Stimulated activated CD4-positive, alpha-beta T cell treated with anti-CD3 and anti-CD28 coated beads, Interleukin-15, amount 100 ng/mL, for 1 hour (primary cell): ENCODE measurements around the gene DOK7.
"Not testable (repeated sequence)": the region's sequence is repeated elsewhere in the genome, so short reads cannot be mapped to it uniquely, and the experiment has no call there.

Experiments
- DNase-seq, 2 donors: peaks; one replicate each; pipeline ENCODE4 v3.0.0-alpha.2; 2020; ENCODE audit warnings: low read depth in 1 of 2, low spot score in 1 of 2

The DOK7 gene

GRCh38 chr4:3500634-3501101, 37.6 kb downstream of the DOK7 start:
- DNase-seq, result no peak

GRCh38 chr4:3501126-3501824, 38.2 kb downstream of the DOK7 start:
- no peak for DNase-seq

DNA sequence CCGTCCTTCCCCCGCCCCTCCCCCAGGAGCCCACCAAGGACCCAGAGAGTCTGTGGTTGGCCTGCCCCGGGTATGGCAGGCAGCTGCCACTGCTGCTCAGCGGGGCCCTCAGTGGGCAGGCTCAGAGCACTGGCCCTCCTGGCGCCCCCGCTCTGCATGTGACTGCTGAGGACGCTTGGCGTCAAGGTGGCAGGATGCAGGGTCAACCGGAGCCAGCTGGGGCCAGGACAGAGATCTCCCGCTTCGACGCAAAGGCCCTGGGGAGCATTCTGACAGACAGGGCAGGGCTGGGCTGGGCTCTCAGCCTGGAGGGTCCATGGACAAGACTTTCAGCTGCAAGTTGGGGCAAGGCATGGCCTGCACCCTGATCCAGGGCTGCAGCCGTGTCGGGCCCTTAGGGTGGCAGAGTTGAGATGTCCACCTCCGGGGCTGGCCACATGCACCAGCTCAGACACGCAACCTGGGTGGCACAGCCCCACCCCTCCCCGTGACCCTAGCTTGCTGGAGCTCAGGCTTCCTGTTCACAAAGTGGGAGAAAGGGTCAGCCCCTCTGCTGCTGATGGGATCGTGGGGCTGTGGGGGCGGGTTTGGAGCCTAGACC, 38.8 kb downstream of the DOK7 start:
- DNase-seq, result no peak

DNA sequence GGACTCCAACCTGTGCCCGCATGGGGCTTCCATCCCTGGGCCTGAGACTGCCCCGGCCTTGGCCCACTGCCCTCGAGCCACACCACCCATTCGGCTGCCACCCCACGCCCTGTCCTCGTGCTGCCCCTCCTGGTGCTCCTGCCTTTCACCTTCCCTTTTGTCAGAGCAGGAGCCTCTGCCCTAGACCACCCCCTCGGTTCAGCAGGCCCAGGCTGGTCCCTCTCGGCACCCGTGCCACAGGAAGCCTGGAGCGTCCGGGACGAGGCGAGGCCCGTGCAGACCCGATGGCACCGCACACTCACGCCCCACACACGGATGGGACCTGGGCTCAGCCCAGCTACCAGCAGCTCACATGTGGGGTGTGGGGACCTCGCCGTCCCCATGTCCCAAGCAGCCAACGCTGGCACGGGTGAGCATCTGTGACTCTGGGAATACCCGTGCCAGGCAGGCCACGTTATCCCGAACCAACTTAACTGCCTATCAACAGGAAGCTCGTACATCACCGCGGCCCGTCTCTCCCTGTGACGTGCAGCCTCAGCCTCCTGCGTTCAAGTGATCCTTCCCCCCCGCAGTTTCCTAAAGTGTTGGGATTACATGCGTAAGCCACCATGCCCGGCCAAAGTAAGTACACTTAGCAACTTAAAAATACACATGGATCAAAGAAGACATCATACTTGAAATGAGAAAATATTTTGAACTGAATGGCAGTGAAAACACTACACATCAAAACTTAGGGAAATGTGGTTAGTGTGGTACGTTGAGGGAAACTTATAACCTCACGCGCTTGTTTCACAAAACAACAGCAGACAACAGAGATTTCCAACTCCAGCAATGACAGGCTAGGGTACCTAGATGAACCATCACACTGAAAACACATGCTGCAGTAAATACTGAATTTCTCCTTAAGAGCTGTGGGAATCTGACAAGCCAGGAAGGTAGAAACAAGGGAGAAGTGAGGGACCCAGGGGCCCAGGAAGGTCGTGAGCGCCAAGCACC, 40.1 kb downstream of the DOK7 start:
- no peak for DNase-seq

- no peak for DNase-seq
Measured at GRCh38 chr4:3505231-3505630, 42.1 kb downstream of the DOK7 start.

DNA sequence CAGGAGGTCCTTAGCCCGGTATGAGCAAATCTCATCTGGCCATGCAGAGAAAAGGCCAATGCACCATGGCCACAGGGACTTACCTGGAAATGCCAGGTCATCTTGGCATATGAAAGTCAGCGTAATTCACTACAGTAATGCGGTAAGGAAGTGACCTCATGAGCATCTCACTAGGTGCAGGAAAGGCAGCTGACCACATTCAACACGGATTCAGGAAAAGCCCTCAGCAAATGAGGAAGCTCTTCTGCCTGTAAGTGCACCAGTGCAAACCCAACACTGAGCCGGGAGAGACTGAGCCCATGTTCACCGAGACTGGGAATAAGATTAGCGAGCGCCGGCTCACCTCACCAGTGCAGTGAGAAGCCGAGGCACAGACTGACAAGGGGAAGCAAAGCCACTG, 45.4 kb downstream of the DOK7 start:
- DNase-seq, result no peak

DNA sequence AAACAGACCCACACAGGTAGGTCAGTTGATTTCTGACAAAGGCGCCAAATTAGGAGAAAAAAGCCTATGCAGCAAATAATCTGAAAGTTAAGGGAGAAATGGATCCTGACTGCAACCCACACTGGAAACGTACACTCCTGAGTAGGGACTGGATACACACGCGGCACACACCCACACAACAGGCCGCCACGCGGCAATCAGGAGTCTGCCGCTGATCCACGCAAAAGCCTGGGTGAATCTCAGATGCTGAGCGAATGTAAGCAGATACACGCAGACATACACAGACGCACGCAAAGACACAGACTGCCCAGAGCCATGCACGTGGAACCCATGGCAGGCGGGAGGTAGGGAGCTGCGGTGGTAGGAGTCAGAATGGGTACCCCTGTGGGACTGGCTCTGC, 47.4 kb downstream of the DOK7 start:
- no peak for DNase-seq

DNA sequence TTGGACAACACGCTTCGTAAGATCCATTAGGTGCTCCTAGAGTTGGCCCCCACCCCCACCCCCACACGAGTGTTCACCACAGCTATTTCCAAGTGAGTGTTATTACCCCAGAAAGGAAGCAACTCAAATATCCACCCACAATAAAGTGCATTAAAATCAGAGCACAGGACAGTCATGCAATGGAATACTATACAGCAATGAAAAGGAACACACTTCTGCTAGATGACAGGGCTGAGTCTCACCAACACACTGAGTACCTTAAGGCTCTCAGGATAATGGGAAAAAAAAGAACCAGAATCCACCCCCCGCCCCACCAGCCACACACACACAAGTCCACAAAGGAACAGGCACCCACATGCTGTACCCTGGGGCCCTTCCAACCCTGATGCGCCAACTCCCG, 48.1 kb downstream of the DOK7 start:
- no peak for DNase-seq

DNA sequence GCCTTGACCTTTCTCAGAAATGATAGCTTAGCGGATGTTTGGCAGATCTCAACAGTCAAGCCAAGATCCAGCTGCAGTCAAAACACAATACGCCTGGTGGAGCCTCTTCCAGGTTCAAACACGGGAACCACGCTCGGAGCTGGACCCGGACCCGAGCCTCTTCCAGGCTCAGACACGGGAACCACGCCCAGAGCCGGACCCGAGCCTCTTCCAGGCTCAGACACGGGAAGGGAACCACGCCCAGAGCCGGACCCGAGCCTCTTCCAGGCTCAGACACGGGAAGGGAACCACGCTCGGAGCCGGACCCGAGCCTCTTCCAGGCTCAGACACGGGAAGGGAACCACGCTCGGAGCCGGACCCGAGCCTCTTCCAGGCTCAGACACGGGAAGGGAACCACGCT, 48.5 kb downstream of the DOK7 start:
- not testable (repeated sequence) for DNase-seq

DNA sequence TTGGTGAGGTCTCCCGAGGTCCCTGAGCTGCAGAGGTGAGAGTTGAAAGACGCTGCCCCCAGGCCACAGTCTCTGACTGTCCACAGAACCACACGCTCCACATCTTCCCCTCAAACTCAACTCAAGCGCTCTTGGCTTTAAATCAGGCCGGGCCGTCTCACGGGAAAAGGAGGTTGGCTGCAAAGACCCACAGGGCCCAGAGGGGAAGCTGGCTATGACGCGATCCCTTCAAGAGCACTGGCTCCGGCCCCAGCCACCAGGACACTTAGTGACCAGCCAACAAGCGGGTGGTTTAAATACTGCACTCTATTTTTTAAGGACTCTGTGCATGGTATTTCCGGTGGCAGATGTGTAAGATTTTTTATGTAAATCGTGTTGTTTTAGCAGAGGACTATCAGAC, 49.2 kb downstream of the DOK7 start:
- DNase-seq, result no peak

- DNase-seq, result no peak
Measured at GRCh38 chr4:3512719-3513118, 49.6 kb downstream of the DOK7 start.

DNA sequence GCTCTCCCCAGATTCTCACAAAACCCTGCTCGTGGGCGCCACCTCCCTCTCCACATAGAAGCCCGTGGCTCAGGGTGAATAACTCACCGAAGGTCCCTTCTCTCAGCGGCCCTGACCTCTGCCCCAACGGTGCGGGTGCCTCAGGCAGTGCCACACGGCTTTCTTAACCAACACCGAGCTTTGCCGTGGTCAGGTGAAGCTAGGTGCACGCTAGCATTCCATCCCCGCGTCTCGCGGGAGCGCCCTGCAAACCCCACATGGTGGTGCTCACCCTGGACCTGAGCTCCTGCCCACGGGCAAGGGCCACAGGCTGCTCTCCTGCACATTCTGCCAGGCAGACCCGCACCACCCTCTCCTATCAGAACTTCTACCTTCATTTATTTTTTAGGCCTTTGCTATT, 50.7 kb downstream of the DOK7 start:
- no peak for DNase-seq

- DNase-seq, result no peak
Measured at GRCh38 chr4:3514221-3514780, 51.2 kb downstream of the DOK7 start.

DNA sequence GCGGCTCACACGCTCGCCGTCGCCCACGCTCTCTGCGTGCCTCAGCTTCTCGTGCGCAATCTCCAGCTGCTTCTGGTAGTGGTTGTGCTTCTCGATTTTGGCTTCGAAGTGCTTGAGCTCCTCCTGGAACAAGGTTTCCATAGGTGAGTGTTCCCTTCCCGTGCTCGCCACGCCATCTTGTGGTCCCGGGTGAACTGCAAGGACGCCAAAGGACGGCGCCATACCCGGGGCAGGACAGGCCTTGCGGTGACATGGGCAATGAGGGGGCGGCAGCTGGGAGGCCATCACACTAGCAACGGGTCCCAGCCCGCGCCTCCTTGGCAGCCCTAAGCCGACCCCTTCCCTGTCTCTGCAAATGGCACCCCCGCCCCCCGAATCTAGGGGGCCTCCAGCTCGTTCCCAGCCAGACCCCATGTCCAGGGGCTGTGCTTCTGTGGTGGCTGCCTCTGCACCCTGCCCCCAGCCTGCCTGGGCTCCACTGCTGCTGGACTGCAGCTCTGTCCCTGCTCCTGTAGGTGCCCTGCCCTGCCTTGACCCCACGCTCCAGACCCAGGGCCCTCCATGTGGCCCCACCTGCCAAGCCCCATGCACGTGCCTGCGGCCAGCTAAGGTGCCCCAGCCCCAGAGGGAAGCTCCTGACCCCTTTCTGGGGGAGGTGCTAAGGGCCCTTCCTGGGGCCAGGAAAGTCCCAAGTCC, 51.8 kb downstream of the DOK7 start:
- no peak for DNase-seq

GRCh38 chr4:3515646-3516045, 52.5 kb downstream of the DOK7 start:
- DNase-seq, result no peak

GRCh38 chr4:3516061-3516835, 53.1 kb downstream of the DOK7 start:
- no peak for DNase-seq

DNA sequence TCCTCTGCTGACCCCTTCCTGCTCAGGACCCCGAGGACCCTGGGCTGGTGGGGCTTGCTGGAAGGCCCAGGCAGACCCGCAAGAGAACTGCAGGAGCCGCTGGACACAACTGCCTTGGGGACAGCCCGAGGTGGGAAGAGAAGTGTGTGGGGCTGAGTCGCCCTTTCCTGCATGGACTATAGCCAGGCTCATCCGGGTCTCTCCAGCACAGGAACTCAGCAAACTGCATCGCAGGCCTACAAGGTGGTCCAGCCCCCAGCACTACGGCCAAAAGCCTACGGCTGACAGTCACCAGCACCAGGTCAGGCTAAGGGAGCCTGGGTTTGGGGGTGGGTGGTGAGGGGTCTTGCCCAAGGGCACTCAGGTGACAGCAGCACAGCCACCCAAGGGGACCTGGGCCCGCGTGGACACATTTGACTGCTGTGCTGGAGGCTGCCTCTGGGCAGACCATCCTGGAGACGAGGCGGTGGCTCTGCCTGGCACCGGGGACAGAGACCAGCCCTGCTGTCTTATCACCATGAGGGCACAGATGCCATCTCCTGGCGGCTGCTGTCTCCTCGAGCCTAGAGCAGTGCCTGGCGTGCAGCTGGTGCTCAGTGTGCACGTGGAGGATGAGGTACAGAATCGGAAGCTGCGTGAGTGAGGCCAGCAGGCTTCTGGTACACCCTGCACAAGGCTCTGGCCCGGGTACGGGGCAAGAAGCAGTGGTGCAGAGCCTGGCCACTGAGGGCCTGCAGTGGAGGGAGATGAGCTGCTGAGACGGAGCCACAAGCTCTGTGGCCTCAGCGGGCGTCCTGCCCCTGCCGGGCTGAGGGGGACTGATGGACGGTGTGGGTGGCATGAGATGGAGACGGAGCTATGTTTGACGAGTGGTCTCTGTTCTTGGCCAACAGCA, 54.0 kb downstream of the DOK7 start:
- DNase-seq, result no peak

DNA sequence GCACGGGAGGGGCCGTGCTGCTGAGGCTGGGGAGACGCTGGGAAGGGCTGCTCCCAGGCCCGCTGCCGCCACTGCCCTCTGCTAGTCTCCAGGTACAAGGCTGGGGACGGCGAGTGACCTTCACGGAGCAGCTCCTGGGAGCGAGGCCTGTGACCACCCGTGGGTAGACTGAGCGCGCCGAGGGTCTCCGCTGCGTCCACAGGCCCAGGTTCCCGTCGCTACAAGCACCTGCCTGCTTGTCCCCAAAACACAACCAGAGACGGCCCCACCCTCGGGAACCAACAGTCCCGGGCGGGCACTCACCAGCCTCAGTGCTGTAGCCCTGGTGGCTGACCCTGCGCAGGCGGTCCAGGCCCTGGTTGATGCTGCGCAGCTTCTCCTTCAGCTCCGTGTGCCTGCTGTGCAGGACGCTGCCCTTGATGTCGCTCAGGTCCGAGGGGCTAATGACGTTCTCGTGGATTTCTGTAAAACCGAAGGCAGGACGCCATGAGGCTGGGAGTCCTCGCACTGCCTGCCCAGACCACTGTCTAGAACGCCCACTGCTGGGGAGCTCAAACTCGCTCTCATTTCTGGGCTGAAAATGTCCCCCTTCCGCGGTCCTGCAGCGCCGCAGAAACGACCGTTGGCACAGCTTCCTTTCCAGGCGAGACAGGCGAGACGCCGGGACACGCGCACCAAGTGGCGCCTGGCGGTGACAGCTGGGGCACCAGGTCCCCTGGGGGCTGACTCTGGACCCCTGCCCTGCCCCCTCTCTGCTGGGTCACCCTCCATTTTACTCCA, 54.8 kb downstream of the DOK7 start:
- no peak for DNase-seq
